Measurements from ENCODE around the gene LASP1. TPM values are rescaled to one million over a fixed set of nuclear protein-coding genes. Genes with fewer than 3 reads are reported as not detected.

The LASP1 gene
- polyA plus RNA-seq, 1 experiment, result 321 TPM

DNA sequence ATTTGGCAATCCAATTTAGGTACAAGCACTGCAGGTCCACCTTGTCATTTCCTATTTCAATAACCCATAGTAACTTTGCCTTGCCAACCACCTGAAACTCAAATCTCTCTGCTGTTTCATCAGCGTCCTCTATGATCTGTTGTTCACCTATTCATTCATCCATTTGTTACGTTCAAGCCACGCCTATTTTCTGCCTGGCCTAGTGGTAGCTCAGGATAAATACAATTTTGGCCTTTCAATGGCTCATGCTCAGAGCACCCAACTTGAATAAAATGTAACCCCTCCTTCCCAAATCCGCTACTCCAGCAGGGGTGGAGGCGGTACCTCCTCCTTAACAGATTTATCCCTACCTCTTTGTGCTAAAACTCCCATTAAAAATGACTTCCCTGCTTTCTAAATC lies 100.9 kb downstream of the LASP1 start:
- no peak for DNase-seq (ENCODE audit: low read depth)
- no peak overlapping the region for H3K4me3 ChIP-seq (ENCODE audit: low read depth, low read length)
- TF ChIP-seq, protein P1, sequence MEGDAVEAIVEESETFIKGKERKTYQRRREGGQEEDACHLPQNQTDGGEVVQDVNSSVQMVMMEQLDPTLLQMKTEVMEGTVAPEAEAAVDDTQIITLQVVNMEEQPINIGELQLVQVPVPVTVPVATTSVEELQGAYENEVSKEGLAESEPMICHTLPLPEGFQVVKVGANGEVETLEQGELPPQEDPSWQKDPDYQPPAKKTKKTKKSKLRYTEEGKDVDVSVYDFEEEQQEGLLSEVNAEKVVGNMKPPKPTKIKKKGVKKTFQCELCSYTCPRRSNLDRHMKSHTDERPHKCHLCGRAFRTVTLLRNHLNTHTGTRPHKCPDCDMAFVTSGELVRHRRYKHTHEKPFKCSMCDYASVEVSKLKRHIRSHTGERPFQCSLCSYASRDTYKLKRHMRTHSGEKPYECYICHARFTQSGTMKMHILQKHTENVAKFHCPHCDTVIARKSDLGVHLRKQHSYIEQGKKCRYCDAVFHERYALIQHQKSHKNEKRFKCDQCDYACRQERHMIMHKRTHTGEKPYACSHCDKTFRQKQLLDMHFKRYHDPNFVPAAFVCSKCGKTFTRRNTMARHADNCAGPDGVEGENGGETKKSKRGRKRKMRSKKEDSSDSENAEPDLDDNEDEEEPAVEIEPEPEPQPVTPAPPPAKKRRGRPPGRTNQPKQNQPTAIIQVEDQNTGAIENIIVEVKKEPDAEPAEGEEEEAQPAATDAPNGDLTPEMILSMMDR (IDR thresholded peaks at IDR 0.05; ENCODE audit: insufficient read depth, low read depth, low read length), result no peak
- H3K27me3 ChIP-seq (ENCODE audit: control insufficient read depth, insufficient read depth, low read length), result no peaks in the 10 kb centered on the region
- CTCF ChIA-PET, result no interaction called here
- POLR2A ChIA-PET, result no interaction called here
- no peaks in the 10 kb centered on the region for H3K36me3 ChIP-seq (ENCODE audit: control insufficient read depth, insufficient read depth, low read length)

Small RNAs within 50 kb of the gene (small RNA-seq; reads per million reads assigned to genes)
- gene MIR4727 (ENCODE audit: insufficient read length, low read depth, low replicate concordance) (not detected), gene MIR6779 (ENCODE audit: insufficient read length, low read depth, low replicate concordance) (not detected), gene SNORA21 (ENCODE audit: insufficient read length, low read depth, low replicate concordance) (not detected), gene SNORA21B (ENCODE audit: insufficient read length, low read depth, low replicate concordance) (not detected)

Other genes starting within 250 kb of the LASP1 start
- gene EPOP, start 195.1 kb upstream of the LASP1 start, polyA plus RNA-seq (2011; rRNA removed), result 0.52 and 0.55 TPM in 2 replicates
- gene MLLT6, start 164.8 kb upstream of the LASP1 start, polyA plus RNA-seq (2011; rRNA removed), result 21.4 and 32.1 TPM in 2 replicates
- 15.1 and 17.1 TPM in 2 replicates for gene CISD3, start 139.7 kb upstream of the LASP1 start, polyA plus RNA-seq (2011; rRNA removed)
- gene PCGF2, start 121.7 kb upstream of the LASP1 start, polyA plus RNA-seq (2011; rRNA removed), result 16.6 and 27.6 TPM in 2 replicates
- gene PSMB3, start 117.3 kb upstream of the LASP1 start, polyA plus RNA-seq (2011; rRNA removed), result 293 and 337 TPM in 2 replicates
- 37.2 and 41.6 TPM in 2 replicates for gene PIP4K2B, start 70.5 kb upstream of the LASP1 start, polyA plus RNA-seq (2011; rRNA removed)
- 14.1 and 14.5 TPM in 2 replicates for gene CWC25, start 44.7 kb upstream of the LASP1 start, polyA plus RNA-seq (2011; rRNA removed)
- 1,440 and 2,342 TPM in 2 replicates for gene RPL23, start 16.3 kb upstream of the LASP1 start, polyA plus RNA-seq (2011; rRNA removed)
- gene FBXO47, start 97.3 kb downstream of the LASP1 start, polyA plus RNA-seq (2011; rRNA removed), result not detected in 2 replicates